Measurements from ENCODE around the gene ZNF14.
"Not testable (repeated sequence)": the region's sequence is repeated elsewhere in the genome, so short reads cannot be mapped to it uniquely, and the experiment has no call there.

The ZNF14 gene

DNA sequence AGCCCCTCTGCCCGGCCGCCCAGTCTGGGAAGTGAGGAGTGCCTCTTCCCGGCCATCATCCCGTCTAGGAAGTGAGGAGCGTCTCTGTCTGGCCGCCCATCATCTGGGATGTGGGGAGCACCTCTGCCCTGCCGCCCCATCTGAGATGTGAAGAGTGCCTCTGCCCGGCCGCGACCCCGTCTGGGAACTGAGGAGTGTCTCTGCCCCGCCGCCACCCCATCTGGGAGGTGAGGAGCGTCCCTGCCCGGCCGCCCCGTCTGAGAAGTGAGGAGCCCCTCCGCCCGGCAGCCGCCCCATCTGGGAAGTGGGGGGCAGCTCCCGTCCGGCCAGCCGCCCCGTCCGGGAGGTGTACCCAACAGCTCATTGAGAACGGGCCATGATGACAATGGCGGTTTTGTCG lies 37.1 kb upstream of the ZNF14 start:
- not testable (repeated sequence) for H3K79me1 ChIP-seq (replicated peaks; ENCODE audit: low read length, poor library complexity, severe bottlenecking); H3K27ac ChIP-seq (ENCODE audit: low read length, poor library complexity, severe bottlenecking); H2BK5ac ChIP-seq (ENCODE audit: low read depth, low read length, poor library complexity, severe bottlenecking); H2BK120ac ChIP-seq (ENCODE audit: low read depth, low read length); H3K18ac ChIP-seq (ENCODE audit: low read depth in 1 of 2, low read length in 2 of 2); H3K23ac ChIP-seq (ENCODE audit: low read length in 2 of 2); H3K4me3 ChIP-seq (ENCODE audit: insufficient read depth in 1 of 2, low read depth in 1 of 2, low read length in 2 of 2); H4K8ac ChIP-seq (ENCODE audit: low read length); H2BK12ac ChIP-seq (ENCODE audit: low read length in 2 of 2); H2BK15ac ChIP-seq (ENCODE audit: low read depth, poor library complexity, severe bottlenecking); H2AK5ac ChIP-seq (ENCODE audit: low read length, severe bottlenecking); H4K91ac ChIP-seq (ENCODE audit: low read length); H3K4me2 ChIP-seq (ENCODE audit: low read length, poor library complexity, severe bottlenecking); H3K9me3 ChIP-seq (ENCODE audit: control insufficient read depth, low read length); H3K9ac ChIP-seq (ENCODE audit: low read length); H3K14ac ChIP-seq (ENCODE audit: low read length in 2 of 2); DNase-seq; H3K4ac ChIP-seq (ENCODE audit: low read depth in 1 of 2, low read length in 2 of 2); H3K27me3 ChIP-seq (ENCODE audit: control insufficient read depth in 1 of 2, insufficient read depth in 1 of 2, low read length in 2 of 2); H3K36me3 ChIP-seq (ENCODE audit: control insufficient read depth in 1 of 2, insufficient read depth in 2 of 2, low read depth in 1 of 2, low read length in 2 of 2); H2AFZ ChIP-seq (ENCODE audit: low read depth, low read length); H3K4me1 ChIP-seq (ENCODE audit: control insufficient read depth, insufficient read depth, low read depth, low read length)
- WGBS: 93% methylated on average over 23 of the region's 28 CpGs

DNA sequence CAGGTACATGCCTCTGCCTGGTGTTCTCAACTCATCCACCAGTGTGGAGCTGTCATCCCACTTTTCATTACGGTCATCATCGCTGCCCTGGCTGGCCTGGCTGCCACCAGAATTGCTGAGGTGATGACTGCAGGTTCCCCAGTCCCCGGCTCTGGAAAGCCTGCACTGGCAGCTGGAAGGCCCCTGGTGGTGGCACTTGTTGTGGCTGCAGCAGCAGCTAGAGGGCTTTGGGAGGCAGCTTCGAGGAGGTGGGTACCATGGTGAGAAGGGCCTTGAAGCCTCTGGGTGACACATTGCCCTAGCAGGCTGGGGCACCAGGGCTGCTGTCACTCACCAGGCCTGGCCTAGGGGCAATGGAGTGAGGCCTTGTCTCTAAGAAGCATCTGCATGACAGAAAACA lies 25.3 kb upstream of the ZNF14 start:
- no peak overlapping the region for H4K91ac ChIP-seq (ENCODE audit: low read length)
- H3K4me2 ChIP-seq (ENCODE audit: low read length, poor library complexity, severe bottlenecking): no peak overlapping the region
- no peaks in the 10 kb centered on the region for H3K79me1 ChIP-seq (replicated peaks; ENCODE audit: low read length, poor library complexity, severe bottlenecking)
- H2BK15ac ChIP-seq (ENCODE audit: low read depth, poor library complexity, severe bottlenecking): no peak overlapping the region
- no peaks in the 10 kb centered on the region for H3K4me1 ChIP-seq (ENCODE audit: control insufficient read depth, insufficient read depth, low read depth, low read length)
- no peak for DNase-seq
- H2BK12ac ChIP-seq (ENCODE audit: low read length in 2 of 2): no peak overlapping the region
- H3K9me3 ChIP-seq (ENCODE audit: control insufficient read depth, low read length): peaks cover 2% of the 10 kb centered on the region
- H3K36me3 ChIP-seq (ENCODE audit: control insufficient read depth in 1 of 2, insufficient read depth in 2 of 2, low read depth in 1 of 2, low read length in 2 of 2): peaks cover 3% of the 10 kb centered on the region in 2 experiments
- H3K14ac ChIP-seq (ENCODE audit: low read length in 2 of 2): no peak overlapping the region
- H3K4ac ChIP-seq (ENCODE audit: low read depth in 1 of 2, low read length in 2 of 2): no peak overlapping the region
- H3K27me3 ChIP-seq (ENCODE audit: control insufficient read depth in 1 of 2, insufficient read depth in 1 of 2, low read length in 2 of 2): no peaks in the 10 kb centered on the region
- H2AFZ ChIP-seq (ENCODE audit: low read depth, low read length): no peak overlapping the region
- no peak overlapping the region for H3K27ac ChIP-seq (ENCODE audit: low read length, poor library complexity, severe bottlenecking)
- no peak overlapping the region for H4K8ac ChIP-seq (ENCODE audit: low read length)
- no peak overlapping the region for H3K23ac ChIP-seq (ENCODE audit: low read length in 2 of 2)
- no peak overlapping the region for H3K4me3 ChIP-seq (ENCODE audit: insufficient read depth in 1 of 2, low read depth in 1 of 2, low read length in 2 of 2)
- H2BK5ac ChIP-seq (ENCODE audit: low read depth, low read length, poor library complexity, severe bottlenecking): no peak overlapping the region
- H2BK120ac ChIP-seq (ENCODE audit: low read depth, low read length): no peak overlapping the region
- H3K18ac ChIP-seq (ENCODE audit: low read depth in 1 of 2, low read length in 2 of 2): no peak overlapping the region
- H2AK5ac ChIP-seq (ENCODE audit: low read length, severe bottlenecking): no peak overlapping the region
- WGBS: 70% methylated on average over 4 of the region's 4 CpGs
- H3K9ac ChIP-seq (ENCODE audit: low read length): no peak overlapping the region

DNA sequence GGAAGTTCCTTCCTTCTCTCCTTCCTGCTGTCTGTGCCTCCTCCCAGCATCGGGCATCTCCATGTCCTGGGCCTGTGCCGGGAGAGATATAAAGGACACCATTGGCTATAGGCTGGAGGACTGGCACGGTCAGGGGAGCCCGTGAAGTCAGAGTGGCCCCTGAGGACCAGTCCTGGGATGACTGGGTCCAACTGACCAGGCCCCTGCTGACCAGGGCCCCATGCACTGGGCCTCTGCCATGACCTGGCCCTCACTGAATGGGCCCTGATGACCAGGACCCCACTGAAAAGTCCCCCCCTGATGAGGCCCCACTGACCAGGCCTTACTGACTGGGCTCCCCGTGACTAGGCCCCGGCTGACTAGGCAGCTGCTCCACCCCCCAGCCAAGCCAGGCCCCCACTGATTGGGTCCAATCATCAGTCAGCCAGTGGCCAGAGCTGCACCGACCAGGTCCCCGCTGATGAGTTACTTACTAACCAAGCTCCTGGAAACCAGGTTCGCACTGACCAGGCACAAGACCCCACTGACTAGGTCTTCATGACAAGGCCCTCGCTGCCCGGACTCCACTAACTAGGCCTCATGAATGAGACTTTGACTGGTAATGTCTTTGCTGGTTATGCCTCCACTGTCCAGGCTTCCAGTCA lies 20.0 kb upstream of the ZNF14 start:
- Histone ChIP-seq H3K23ac (ENCODE audit: low read length in 2 of 2) (no peak overlapping the region), H2AFZ (ENCODE audit: low read depth, low read length) (no peak overlapping the region), H3K4me1 (ENCODE audit: control insufficient read depth, insufficient read depth, low read depth, low read length) (peaks cover 2% of the 10 kb centered on the region), H2AK5ac (ENCODE audit: low read length, severe bottlenecking) (no peak overlapping the region), H3K36me3 (ENCODE audit: control insufficient read depth in 1 of 2, insufficient read depth in 2 of 2, low read depth in 1 of 2, low read length in 2 of 2) (peaks cover 0 to 3% of the 10 kb centered on the region in 2 experiments), H3K4me3 (ENCODE audit: insufficient read depth in 1 of 2, low read depth in 1 of 2, low read length in 2 of 2) (no peak overlapping the region), H4K91ac (ENCODE audit: low read length) (no peak overlapping the region), H3K27ac (ENCODE audit: low read length, poor library complexity, severe bottlenecking) (no peak overlapping the region), H3K9ac (ENCODE audit: low read length) (no peak overlapping the region), H3K9me3 (ENCODE audit: control insufficient read depth, low read length) (peaks cover 8% of the 10 kb centered on the region), H2BK120ac (ENCODE audit: low read depth, low read length) (no peak overlapping the region), H3K14ac (ENCODE audit: low read length in 2 of 2) (no peak overlapping the region), H3K18ac (ENCODE audit: low read depth in 1 of 2, low read length in 2 of 2) (no peak overlapping the region), H3K79me1 (replicated peaks; ENCODE audit: low read length, poor library complexity, severe bottlenecking) (no peaks in the 10 kb centered on the region), H3K4ac (ENCODE audit: low read depth in 1 of 2, low read length in 2 of 2) (no peak overlapping the region), H2BK5ac (ENCODE audit: low read depth, low read length, poor library complexity, severe bottlenecking) (no peak overlapping the region), H4K8ac (ENCODE audit: low read length) (no peak overlapping the region), H2BK12ac (ENCODE audit: low read length in 2 of 2) (no peak overlapping the region), H3K27me3 (ENCODE audit: control insufficient read depth in 1 of 2, insufficient read depth in 1 of 2, low read length in 2 of 2) (no peaks in the 10 kb centered on the region), H2BK15ac (ENCODE audit: low read depth, poor library complexity, severe bottlenecking) (no peak overlapping the region), H3K4me2 (ENCODE audit: low read length, poor library complexity, severe bottlenecking) (no peak overlapping the region)
- 89% methylated on average over 11 of the region's 11 CpGs for WGBS
- DNase-seq: no peak

DNA sequence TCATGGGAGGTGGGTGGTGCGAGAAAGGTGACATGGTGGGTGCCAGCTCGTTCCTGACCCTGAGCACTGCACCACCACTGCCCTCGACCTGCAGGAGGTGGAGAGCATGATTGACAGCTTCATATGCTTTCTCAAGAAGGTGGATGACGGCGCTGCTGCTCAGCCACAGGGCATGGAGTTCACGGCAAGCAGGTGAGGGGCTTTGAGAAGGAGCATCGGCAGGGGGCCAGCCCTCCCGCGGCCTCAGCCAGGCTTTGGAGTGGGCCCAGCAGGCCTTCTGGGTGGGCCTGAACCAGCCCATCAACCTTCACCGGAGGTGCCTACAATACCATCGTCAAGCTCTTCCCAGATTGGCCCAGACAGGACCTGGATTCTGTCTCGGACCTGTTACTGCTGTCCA lies 18.9 kb upstream of the ZNF14 start:
- H3K27ac ChIP-seq (ENCODE audit: low read length, poor library complexity, severe bottlenecking): no peak overlapping the region

More for the DNA sequence above, 18.9 kb upstream of the ZNF14 start:
- Histone ChIP-seq H3K79me1 (replicated peaks; ENCODE audit: low read length, poor library complexity, severe bottlenecking) (no peaks in the 10 kb centered on the region), H3K4me1 (ENCODE audit: control insufficient read depth, insufficient read depth, low read depth, low read length) (peaks cover 2% of the 10 kb centered on the region), H2AFZ (ENCODE audit: low read depth, low read length) (no peak overlapping the region), H3K14ac (ENCODE audit: low read length in 2 of 2) (no peak overlapping the region), H2BK12ac (ENCODE audit: low read length in 2 of 2) (no peak overlapping the region), H3K4me3 (ENCODE audit: insufficient read depth in 1 of 2, low read depth in 1 of 2, low read length in 2 of 2) (no peak overlapping the region), H3K27me3 (ENCODE audit: control insufficient read depth in 1 of 2, insufficient read depth in 1 of 2, low read length in 2 of 2) (no peaks in the 10 kb centered on the region), H3K9ac (ENCODE audit: low read length) (no peak overlapping the region), H2BK5ac (ENCODE audit: low read depth, low read length, poor library complexity, severe bottlenecking) (no peak overlapping the region), H3K4ac (ENCODE audit: low read depth in 1 of 2, low read length in 2 of 2) (no peak overlapping the region), H3K36me3 (ENCODE audit: control insufficient read depth in 1 of 2, insufficient read depth in 2 of 2, low read depth in 1 of 2, low read length in 2 of 2) (peaks cover 0 to 3% of the 10 kb centered on the region in 2 experiments), H3K23ac (ENCODE audit: low read length in 2 of 2) (no peak overlapping the region), H2AK5ac (ENCODE audit: low read length, severe bottlenecking) (no peak overlapping the region), H4K8ac (ENCODE audit: low read length) (no peak overlapping the region), H2BK120ac (ENCODE audit: low read depth, low read length) (no peak overlapping the region), H3K18ac (ENCODE audit: low read depth in 1 of 2, low read length in 2 of 2) (no peak overlapping the region), H2BK15ac (ENCODE audit: low read depth, poor library complexity, severe bottlenecking) (no peak overlapping the region), H3K4me2 (ENCODE audit: low read length, poor library complexity, severe bottlenecking) (no peak overlapping the region), H4K91ac (ENCODE audit: low read length) (no peak overlapping the region), H3K9me3 (ENCODE audit: control insufficient read depth, low read length) (peaks cover 6% of the 10 kb centered on the region)
- WGBS: 90% methylated on average over 12 of the region's 12 CpGs
- DNase-seq: no peak
